Islet of Langerhans (tissue), 1 donor: ENCODE measurements around the gene GNB5.
"Not testable (repeated sequence)": the region's sequence is repeated elsewhere in the genome, so short reads cannot be mapped to it uniquely, and the experiment has no call there.

ENCODE experiments used
- FAIRE-seq: peaks from one replicate; lab custom pipeline; 2011; peaks lifted over from hg19 to GRCh38; lab: Jason Lieb, UNC

GNB5 gene

DNA sequence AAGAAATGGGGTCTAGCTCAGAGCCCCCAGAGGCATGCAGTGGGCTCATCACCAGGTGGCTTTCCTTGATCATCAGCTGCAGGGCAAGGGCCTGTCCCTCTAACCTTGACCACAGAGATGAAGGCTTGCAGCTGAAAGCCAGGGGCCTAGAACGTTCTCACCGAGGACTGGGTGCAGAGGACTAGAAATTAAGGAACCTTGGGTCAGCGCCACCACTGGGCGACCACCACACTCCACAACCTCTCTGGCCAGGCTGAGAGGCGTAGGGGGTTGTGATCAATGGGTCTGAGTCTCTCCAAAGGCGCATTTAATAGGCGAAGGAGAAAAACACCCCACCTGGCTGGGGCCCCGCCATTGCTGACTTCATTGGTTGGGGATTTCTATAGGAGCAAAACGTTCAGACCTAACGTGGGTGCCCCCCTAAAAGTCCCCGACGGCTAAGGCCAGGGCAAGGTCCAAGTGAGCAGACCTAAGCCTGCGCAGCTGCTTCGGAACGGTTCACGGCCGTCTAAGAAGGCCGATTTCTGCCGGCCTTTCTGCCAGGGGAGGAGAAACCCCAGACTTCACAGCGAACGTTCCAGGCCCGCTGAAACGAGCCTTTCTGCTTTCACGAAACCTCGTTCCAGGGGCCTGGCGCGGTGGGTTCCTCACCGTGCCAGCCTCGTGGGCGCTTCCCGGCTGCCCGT, 79.5 kb downstream of the GNB5 start:
- no peak for FAIRE-seq

DNA sequence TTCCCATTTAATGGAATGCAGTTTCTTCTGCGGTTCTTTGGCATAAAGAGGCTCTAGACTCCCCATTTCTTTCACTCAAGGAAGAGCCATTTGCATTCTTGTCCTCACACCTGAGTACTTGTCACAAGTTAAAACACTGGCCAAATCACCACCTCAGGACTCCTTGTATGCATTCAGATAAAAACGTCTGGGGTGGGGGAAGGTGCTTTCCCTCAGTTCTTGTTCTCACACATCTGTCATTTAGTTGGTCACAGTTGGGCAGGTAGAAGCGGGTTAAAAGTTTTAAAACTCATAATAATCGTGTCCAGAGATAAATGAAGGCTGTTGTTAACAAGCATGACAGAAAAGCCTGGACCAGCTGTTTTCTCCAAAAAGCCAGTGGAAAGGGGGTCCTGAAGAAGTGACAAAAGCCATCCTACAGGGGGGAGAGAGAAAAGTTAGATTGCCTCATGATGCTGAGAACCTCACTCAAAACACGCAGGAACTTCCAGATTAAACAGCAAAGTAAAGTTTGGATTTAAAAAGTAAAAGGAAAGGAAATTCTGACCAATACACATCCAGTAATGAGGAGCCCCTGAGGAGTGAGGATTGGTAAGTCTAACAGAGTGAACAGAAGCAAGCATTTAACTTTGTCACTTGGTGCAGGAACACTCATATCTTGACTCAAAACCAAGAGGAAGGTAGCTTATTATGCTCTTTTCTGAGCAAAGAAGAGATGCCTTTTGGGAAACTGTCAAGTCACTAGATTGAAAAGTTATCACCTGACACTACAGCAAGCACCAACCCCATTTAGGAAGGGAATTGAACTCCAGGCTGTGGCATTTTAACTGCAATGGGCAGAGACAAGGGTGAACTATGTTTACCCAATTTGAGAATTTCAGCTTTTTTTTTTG, 81.4 kb downstream of the GNB5 start:
- FAIRE-seq: no peak

DNA sequence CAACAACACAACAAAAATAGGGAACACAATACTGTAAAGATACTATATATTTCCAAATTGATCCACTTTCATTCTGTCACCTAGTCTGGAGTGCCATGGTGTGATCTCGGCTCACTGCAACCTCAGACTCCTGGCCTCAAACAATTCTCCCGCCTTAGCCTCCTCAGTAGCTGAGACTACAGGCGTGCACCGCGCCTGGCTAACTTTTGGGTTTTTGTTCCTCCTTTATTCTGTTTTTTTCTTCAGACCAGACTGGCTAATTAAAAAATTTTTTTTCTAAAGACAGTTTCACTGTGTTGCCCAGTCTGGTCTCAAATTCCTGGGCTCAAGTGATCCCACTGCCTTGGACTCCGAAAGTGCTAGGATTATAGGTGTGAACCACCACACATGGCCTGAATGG, 84.0 kb downstream of the GNB5 start:
- FAIRE-seq: no peak

DNA sequence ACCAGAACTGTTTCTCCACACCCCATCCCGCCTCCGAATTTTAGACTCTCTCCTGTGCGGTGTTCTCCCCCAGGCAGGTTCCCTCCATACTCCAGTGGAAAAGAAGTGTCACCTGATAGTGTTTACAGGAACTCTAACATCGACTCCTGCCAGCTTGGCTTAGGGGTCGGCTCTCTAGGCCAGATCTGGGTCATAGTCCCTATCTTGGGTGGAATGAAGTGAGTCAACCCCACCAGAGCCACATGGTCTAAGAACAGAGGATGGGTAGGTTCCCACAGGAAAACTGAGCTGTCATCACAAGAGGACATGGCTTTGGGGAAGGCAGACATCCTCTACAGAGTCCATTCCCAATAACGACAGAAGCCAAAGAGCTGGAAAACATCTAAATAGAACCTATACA, 84.6 kb downstream of the GNB5 start:
- no peak for FAIRE-seq

DNA sequence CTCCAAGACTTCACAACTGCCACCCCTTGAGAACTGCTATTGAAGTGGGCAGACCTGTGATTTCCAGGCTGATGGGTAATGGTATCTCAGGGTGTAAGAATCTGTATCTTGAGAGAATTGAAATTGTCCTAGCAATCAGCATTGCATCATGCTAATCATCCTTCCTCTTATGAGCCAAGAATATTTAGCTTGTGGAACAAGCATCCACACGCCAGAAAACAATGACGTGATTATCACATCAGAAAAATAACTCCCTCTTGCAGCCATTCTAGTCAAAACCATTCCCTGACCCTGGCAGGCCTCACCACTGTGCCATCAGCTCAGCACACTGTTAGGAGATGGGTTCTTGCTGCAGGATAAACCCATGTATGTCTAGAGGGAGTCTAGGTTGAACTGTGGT, 85.3 kb downstream of the GNB5 start:
- FAIRE-seq: no peak

DNA sequence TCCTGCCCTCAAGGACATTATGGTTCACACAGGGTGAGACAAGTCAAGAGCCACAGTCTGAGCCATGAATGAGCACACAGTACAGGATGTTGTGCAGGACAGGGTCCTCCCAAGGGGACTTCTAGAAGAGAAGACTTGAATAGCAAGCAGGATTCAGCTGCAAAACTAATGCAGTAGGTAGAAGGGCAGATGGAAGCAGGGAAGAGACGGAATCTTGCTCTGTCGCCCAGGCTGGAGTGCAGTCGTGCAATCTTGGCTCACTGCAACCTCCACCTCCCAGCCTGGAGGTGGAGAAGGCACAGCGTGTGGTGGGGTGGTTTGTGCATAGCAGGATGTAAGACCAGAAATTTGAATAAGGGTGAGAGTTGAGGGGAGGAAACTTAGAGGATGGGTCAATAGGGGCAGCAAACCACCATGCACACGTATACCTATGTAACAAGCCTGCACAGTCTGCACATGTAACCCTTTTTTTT, 86.6 kb downstream of the GNB5 start:
- no peak for FAIRE-seq

DNA sequence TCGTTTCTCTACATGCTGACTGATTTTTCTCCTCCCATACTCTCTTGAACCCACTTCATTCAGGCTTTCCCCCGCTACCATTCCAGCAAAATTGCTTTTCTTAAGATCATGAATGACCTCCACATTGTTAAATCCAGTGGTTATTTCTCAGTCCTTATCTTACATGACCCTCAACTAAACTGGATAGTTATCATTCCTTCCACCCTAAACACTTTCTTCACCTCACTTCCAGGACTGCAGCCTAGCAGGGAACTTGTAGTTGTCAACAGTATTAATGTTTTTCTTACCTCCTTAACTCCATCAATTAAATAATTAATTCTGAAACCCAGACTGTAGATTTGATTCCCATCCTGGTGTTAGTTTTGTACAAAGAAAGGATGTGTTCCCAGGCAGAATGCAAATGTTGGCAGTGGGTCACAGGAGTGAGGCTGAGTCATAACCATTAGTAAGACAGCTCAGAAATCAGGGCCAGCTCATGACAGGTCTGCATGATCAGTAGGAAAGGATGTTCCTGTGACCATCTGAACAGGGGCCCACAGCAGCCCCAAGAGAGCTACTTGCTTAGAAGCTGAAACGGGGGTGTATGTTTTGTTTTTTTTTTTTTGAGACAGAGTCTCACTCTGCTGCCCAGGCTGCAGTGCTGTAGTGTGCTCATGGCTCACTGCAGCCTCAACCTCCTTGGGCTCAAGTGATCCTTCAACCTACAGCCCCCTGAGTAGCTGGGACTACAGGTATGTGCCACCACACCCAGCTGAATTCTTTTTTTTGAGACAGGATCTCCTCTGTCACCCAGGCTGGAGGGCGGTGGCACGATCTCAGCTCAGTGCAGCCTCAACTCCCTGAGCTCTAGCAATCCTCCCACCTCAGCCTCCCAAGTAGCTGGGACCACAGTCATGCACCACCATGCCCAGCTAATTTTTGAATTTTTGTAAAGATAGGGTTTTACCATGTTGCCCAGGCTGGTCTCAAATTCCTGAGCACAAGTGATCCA, 87.7 kb downstream of the GNB5 start:
- FAIRE-seq: peak; percentile 53

DNA sequence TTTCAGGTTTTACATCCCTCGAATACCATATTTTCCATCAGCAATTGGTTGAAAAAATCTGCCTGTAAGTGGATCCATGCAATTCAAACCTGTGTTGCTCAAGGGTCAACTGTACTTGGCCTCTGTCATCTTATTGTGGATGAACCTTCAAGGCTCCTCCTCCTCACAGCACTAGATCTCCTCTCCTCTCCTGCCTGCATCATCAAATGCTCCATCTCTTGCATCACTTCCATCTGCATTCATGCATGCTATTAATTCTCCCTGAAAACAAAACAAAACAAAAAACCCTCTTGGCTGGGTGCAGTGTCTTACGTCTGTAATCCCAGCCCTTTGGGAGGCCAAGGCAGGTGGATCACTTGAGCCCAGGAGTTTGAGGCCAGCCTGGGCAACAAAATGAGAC, 88.7 kb downstream of the GNB5 start:
- no peak for FAIRE-seq

DNA sequence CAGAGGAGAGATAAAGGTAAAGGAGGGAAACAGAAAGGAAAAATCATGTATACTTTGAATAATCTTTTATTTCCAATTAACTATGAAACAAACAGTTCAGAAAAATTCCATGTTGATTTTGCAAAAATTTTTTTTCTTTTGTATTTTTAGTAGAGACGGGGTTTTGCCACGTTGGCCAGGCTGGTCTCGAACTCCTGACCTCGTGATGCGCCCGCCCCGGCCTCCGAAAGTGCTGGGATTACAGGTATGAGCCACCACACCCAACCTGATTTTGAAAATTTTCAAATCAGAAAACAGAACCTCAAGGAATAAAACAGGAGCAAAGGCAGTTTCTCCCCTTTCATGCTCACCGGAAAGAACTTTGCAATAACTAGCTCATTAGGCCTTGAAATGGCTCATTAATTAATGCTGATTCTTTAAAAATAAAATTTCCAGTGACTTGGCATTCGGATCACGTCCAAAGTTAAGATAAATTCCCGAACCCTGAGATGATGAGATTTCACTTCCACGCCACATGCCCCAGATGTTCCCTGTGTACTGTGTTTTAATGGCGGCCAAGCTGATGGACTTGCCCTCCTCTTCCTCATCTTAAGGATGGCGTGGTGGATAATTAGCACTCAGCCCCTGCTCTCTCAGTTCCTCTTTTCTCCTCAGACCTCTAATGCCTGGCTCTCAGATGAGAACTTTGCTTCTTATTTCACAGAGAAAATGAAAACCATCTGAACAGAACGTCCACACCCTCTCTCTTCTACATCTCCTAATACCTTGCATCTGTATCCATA, 89.5 kb downstream of the GNB5 start:
- FAIRE-seq: no peak

DNA sequence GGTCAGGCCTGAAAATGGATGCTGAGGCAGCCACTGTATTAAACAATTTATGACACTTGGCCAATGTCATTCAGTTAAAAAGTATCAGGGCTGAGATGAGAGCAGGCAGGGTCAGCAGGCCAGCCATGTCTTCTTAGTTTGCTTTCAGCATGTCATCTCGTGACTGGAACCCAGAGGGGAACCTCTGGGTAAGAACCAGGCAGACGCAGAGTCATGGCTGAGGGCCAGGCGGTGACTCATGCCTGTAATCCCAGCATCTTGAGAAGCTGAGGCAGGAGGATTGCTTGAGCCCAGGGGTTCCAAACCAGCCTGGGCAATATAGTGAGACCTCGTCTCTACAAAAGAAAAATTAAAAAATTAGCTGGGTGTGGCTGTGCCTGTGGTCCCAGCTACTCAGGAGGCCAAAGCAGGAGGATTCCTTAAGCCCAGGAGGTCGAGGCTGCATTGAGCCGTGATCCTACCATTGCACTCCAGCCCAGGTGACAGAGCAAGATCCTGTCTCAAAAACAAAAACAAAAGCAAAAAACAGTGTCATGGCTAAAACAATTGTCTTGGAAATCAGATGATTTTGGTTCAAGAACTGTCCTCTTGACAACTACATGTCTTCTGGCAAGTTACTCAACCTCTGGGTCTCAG, 90.3 kb downstream of the GNB5 start:
- FAIRE-seq: no peak

DNA sequence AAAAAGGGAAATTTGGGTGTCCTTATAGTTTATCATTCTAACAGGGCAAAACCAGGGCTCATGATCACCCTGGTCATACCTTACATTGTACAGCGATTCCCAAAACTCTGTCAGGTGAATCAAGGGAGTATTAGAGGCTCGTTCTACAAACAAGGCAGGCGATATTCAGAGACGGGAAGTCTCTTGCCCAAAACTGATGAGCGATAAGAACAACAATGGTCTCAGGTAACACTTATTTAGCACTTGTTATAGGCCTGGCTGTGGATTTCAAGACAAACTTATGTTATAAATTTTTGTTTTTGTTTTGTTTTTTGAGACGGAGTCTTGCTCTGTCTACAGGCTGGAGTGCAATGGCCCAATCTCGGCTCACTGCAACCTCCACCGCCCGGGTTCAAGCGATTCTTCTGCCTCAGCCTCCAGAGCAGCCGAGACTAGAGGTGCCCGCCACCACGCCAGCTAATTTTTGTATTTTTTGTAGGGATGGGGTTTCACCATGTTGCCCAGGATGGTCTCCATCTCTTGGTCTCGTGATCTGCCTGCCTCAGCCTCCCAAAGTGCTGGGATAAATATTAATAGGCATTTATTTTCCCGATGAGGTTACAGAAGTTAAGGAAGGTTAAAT, 91.4 kb downstream of the GNB5 start:
- no peak for FAIRE-seq

DNA sequence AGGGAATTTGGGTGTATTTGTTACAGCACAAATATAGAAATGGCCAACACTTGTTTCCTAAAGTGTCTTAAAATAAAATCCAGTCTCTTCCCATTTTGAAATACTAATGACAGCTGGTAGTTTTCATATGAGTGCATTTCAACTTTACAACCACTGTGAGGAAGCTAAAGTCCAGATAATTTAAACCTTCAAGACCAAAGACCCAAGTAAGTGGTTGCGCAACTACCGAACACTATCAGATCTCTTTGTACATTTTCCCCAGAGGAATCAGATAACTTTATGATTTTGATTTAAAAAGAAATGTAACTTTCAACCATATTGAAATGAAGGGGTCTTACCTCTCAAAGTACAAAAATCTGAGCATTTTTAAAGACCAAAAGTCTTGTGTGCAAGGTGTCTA, 92.9 kb downstream of the GNB5 start:
- FAIRE-seq: no peak

DNA sequence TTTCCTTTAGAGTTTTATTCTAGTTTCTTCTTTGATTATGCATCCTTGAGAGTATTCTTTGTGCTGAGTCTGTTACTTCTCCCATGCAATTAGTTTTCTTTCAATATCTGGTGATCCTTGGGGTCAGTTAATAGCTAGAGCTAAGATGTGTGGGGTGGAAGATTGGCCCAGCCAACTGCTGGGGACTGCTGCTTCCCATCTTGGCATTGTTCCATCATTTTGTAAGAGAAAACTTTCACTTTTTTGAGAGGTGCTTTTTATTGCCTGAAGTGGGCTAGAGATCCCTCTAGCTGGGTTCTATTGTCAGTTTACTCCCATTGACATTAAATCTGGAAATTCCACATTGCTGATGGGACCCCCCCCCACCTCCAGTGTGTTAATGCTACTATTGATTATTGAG, 94.0 kb downstream of the GNB5 start:
- no peak for FAIRE-seq

DNA sequence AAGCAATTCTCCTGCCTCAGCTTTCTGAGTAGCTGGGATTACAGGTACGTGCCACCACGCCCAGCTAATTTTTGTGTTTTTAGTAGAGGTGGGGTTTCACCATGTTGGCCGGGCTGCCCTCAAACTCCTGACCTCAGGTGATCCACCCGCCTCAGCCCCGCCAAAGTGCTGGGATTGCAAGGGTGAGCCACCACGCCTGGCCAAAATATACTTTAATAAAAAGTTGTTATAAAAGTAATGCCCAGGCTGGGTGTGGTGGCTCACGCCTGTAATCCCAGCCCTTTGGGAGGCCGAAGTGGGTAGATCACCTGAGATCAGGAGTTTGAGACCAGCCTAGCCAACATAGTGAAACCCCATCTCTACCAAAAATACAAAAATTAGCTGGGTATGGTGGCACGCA, 94.7 kb downstream of the GNB5 start:
- FAIRE-seq: not testable (repeated sequence)

DNA sequence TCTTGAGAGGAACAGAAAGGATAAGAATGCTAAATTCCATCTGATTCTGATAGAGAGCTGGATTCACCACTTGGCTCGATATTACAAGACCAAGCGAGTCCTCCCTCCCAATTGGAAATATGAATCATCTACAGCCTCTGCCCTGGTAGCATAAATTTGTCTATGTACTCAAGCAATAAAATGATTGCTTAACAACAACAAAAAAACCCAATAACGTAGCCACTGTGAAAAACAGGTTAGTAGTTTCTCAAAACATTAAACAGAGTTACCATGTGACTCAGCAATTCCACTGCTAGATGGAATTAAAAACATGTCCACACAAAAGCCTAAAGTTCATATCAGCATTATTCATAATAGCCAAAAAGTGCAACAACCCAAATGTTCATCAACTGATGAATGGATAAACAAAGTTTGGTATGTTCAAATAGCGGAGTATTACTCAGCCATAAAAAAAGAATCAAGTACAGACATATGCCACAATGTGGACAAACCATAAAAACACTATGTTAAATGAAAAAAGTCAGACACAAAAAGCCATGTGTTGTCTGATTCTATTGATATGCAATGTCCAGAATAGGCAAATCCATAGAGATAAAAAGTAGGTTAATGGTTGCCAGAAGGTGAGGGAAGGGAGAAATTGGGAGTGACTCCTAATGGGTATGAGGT, 95.5 kb downstream of the GNB5 start:
- FAIRE-seq: no peak

DNA sequence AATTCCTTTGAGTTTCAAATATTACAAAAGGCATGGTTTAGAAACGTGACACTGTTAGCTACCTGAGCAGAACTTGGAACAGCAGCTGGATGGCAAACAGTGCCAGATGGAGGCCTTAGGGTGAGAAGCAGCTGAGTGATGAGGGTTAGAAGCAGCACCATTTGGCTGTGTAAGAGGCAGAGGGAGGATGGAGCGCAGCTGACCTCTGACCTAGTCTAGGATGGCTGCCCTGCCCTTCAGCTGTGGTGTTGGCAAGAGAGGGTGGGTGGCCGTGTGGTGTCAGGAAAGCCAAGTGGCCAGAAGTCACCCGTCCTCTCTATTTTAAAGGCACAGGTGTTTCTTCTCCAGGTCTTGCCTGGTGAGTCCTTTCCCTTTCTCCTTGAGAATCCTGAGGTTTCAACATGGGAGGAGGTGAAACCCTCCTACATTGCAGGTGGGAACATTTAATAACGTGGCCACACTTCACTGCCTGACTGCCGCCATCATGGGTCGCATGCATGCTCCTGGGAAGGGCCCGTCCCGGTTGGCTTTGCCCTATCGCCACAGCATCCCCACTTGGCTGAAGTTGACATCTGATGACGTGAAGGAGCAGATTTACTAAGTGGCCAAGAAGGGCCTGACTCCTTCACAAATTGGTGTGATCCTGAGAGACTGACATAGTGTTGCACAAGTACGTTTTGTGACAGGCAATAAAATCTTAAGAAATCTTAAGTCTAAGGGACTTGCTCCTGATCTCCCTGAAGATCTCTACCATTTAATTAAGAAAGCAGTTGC, 96.2 kb downstream of the GNB5 start:
- no peak for FAIRE-seq

DNA sequence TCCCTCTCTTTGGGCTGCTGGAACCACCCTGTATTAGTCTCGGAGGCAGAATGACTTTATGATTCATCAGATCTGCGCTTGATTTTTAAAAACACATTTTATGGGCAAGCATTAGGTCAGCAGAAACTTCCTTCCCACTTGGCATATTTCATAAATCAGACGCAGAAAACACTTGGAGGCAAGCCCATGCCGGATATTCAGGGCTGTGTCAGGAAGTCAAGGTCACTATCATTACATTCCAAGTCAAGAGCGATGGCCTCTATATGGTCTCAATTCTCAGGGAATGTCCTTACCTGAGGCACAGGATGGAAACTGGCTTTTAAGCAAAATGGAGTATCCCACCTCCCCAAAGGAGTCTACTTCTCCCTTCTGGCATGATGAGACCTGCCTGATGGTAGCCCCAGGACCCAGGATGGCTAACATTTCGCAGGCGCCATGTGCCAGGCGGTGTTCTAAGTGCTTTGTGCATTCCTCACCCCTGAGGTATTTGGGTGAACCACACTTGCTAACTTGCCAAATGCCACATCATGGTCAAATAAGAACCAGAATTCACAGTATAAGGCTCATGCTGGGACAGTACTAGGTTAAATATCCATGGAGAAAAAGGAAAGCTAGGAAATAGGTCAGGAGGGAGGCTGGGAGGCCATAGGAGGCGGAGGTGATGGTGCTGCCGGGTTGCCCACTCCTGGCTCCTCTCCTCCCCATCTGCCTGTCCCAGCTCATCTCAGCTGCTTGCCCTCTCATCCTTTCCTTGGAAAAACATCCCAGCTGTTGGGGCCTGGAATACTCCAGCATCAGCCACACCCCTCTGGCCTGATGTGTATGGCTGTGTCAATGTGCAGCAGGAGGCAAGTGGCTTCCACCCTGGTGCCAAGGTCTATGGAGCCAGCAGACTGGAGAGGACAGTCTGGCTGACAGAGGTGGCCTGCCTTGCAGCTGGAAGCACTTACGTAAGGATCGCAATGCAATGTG, 97.4 kb downstream of the GNB5 start:
- no peak for FAIRE-seq

DNA sequence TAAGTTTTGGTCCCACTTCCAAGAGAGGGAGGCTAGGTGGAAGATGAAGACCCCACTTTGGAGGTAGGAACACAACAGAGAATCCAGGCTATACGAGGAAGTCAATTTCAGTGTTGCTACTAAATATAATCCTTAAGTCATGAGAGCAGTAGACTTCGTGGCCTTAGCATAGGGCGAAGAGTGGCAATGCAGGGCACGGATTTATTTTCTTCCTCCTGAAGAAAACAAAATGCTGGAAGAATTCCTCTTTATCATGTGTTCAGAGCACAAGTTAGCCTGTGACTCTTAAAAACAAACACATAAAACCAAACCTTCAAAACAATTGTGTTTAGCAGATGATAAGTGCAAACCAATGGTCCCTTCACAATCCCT, 98.0 kb downstream of the GNB5 start:
- no peak for FAIRE-seq
